HG03135 (cell line): ENCODE results near the gene NEK9.
A peak's percentile ranks its signal among the peaks of the same experiment; 100 is the strongest.

ENCODE experiments used
- ATAC-seq: cut with Tn5 transposase; IDR thresholded peaks from one replicate; pipeline ENCODE4 v1.9.1; 2021; ENCODE audit warnings: mild to moderate bottlenecking, moderate library complexity; ENCODE audit not compliant: unreplicated experiment

Gene NEK9

DNA sequence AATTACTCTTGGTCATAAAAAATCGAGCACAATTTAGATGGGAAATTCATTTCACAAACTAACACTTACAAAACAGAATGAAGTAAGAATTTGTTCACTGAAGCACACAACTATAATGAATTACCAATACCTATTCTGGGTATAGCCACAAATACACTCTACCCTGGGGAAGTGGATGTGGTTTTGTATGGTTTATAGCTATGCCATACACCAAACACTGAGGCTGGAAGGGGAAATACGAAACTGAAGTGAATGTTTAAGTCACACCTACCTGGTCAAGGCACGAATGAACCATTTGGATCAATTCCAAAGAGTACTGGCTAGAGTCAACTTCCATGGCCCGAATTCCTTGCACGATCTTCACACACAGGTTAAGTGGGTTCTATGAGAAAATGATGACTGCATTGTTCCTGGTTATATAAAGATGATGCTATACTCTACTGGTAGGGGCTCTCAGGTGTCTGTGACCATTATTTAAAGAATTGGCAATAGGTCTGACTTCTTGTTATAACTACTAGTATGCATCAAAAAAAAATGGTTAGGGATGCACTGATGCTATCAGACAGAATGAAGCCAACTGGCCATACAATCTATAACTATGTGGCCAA lies 12.8 kb downstream of the NEK9 start:
- no peak for ATAC-seq

DNA sequence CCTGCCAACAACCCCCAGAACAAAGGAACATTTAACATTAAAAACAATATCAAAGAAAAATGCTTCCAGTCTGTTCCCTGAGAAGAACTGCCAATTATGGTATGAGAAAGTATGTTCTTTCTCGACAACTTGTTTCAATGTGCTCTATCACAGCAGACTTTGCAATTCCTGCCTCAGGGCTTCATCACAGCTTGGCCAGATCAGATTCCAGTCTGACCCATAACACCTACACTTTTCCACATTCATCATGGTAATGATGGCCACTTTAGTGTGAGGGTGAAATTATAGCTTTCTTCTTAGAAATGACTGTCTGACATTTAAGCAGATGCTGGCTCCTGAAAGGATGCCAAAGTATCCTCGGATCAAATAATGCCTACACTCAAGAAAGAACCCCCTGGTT lies 17.0 kb downstream of the NEK9 start:
- no peak for ATAC-seq

DNA sequence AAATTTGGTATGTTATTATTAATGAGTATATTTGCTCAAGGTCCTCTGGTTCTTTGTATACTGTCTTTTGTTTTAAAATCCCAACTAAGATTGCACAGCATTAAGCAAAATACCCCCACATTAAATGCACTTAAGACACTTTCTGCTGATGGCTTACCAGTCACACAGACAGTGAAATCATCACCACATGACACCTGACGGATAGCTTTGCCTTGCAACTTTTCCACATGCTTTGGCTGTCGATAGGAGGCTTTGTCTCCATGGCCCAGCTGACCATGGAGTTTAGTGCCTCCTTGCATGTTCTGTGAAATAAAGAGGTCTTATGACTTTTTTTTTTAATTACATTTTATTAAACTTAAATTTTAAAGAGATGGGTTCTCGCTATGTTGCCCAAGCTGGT lies 19.7 kb downstream of the NEK9 start:
- no peak for ATAC-seq

DNA sequence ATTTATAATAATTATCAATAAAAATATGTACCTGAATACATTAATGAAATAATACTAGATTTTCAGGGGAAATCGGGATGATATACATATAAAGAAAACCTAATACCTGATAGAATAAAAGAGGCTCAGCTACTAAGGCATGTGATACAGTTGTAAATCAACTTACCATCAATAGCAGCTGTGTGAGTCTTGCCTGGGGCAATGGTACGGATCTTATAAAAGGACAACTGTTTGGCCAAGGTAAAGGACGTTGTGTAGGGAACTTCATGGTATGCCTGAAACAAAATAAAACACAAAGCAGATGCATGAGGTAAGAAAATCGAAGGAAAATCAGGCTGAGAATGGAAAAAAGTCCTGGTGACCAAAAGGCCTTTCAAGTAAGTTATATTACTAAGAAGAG lies 25.4 kb downstream of the NEK9 start:
- no peak for ATAC-seq

DNA sequence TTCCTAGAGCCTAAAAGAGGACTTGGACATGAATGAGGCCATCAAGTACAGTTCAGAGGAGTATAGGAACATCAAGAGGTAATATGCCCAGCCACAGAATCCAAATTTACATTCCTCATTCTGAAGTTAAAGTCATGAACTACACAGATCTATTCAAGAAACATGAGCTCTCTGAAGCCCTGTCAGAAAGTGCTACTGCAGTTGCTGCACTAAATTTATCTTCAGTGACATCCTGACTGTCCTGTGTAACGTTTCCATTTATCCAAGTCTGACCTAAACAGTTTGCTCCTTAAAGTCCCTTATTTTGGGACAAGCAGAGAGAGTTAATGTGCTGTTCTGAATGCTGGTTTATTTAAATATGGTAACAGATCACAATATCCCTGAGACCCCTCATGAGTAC lies 28.2 kb downstream of the NEK9 start:
- no peak for ATAC-seq

DNA sequence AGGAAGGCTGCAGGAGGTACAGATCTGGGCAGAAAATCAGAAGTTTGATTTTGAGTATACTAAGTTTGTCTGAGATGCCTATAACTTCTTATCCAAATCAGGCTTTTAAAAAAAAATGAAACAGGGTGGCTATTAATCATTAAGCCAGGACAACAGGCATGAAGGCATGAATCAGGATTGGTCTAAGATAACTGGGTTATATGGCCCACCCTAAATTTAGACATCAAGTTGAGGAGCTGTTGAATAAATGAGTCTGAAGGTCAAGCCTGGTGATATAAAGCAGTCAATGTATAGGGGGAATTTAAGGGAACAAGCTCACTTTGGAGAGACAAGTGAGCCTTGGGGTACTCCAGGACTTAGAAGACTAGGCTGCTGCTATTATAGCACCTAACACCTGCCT lies 28.6 kb downstream of the NEK9 start:
- no peak for ATAC-seq

DNA sequence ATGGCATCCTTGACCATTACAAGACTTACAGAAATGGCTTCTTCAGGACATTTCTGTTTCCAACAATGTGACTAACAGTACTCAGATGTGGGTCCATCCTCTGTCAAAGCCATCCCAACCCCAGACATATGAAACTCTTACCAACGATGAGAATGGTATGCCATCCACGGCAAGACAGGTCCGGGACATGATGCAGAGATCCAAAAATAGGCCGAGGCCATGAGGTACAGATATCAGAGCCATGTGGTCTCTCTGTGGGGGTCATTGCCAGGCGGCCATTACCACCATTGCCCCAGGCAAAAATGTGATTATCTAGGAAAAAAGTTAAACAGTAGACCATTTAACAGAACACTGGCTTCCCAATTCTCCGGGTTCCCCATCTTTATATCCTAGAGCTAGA lies 29.9 kb downstream of the NEK9 start:
- no peak for ATAC-seq

DNA sequence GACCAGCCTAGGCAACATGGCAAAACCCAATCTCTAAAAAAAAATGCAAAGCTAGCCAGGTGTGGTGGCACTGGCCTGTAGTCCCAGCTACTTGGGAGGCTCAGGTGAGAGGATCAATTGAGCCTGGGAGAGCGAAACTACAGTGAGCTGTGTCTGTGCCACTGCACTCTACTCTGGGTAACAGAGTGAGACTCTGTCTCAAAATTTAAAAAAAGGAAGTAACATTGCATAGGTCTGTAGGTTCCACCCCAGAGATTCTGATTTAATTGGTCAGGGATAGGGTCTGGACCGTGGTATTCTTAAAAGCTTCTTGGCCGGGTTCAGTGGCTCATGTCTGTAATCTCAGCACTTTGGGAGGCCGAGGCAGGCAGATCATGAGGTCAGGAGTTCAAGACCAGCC lies 31.2 kb downstream of the NEK9 start:
- ATAC-seq = no peak

DNA sequence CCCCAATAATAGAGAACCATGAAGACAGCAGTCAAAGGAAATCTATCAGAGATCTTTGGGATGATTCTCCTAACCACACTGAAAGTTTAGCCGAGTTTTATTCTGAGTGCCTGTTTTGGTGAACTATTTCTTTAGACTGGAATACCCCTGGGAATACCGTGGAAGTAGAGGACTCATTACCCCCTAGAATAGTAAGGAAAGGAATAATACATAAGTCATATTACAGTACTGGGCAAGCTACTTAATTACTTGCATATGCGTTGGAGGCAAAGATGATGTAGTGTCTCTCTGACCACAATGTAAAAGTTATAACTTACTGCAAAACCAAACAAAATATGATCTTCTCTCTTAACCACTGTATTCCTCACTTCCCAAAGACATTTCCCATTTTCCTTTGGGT lies 32.0 kb downstream of the NEK9 start:
- ATAC-seq = no peak

DNA sequence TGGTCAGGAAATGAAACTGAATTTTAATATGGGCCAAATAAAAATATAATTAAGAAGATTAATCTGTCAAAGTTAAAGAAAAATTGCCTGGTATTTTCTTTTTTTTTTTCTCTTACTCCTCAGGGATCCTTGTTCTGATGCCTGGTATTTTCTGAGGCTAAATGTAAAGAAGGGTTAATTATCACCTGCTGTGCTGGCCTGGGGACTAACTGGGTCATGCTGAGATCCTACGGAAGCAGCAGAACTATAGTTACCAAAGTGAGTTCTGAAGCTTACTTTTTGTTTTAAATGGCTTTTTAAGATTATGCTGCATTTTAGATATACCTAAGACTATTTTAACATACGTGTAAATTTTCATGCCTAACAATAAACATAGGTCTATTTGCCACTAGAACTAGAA lies 34.1 kb downstream of the NEK9 start:
- ATAC-seq = no peak

DNA sequence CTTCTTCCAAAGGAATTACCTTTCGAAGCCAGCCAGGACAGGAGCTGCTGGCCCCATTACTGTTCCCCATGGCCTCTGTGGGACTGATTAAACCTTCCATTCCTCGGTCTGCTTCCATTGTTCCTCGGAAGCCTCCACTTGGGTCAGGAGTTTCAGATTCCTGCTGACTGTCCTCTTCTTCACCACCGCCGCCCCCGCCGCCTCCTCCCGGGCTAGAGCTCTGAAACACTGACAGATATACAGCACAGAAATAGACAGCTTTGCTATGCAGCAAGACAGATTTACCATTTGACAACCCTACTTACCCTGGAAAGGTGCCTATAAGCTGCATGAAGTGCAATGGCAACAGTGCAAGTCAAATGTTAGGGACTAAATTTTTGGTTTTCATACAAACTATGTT lies 35.6 kb downstream of the NEK9 start:
- ATAC-seq = no peak

DNA sequence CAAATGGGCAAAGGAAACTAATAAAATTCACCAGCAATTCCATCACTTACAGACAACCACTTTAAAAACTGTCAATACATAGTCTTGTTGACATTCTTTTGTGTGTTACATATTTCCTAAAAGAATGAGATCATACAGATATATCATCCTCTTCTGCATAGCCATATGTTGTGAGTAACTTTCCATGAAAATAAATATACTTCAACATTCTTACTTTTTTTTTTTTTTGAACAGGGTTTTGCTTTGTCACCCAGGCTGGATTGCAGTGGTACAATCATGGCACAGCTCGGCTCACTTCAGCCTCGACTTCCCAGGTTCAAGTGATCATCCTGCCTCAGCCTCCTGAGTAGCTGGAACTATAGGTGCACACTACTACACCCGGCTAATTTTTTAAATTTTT lies 36.5 kb downstream of the NEK9 start:
- no peak for ATAC-seq

DNA sequence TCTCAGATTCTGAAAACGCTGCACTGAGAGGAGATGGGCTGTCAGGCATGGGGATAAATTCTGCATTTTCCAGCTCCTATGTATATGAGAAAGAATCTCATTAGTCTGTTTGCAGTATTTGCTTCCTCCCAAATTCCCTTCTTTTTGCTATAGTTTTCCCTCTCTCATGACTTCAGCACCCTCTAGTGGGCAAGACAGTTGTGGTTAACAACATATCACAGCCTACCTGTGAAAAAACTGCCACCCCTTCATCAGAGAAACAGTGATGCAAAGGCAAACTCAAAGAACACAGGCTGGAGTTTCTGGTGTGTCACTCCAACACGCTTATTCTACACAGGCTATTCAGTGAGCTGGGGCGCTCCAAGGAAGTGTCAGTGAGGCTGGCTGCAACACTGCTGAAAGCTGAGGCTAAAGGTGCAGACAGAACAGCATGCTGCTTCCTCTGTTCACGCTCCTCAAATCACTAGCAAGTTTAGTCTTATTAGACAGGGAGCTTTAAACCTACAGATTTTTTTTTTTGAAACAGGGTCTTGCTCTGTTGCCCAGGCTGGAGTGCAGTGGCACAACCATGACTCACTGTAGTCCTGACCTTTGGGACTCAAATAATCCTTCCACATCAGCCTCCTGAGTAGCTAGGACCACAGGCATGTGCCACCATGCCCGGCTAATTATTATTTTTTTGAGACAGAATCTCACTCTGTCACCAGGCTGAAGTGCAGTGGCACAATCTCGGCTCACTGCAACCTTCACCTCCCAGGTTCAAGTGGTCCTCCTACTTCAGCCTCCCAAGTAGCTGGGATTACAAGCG lies 38.1 kb downstream of the NEK9 start:
- no peak for ATAC-seq

DNA sequence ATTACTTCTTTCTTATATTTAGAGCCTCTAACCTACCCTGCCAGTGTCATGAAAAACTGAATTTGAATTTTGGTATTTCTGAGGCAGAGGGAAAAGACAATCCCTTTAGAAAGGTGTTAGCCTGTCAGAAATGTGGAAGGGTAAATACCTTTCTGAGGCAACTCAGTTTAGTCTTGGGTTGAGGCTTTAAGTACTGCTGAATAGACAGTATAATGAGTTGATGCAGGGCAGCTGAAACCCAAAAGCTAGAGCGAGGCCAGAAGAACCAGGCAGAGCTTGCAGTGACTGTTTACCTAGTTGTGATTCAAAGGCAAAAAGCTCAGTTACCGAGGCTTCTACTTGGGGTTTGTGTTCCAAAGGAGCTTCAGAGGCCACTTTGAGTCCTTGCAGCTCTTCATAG lies 38.7 kb downstream of the NEK9 start:
- ATAC-seq = no peak

DNA sequence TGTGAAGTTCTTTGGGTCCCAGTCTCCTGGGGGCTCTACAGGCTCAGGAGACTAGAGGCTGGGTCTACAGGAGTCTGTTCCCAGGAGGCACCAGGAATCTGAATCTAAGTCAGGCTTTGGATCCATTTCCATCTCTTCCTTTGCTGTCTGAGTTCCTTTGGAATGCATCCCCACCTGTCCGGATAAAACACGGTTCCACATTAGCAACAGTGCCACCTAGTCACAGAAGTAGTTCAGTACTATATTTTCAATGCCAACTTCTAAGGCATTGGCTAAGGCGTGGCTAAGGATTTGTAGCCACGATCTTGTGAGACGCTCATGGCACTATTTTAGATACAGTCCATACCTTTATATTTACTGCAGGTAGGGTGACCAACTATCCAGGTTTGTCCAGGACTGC lies 42.3 kb downstream of the NEK9 start:
- no peak for ATAC-seq

DNA sequence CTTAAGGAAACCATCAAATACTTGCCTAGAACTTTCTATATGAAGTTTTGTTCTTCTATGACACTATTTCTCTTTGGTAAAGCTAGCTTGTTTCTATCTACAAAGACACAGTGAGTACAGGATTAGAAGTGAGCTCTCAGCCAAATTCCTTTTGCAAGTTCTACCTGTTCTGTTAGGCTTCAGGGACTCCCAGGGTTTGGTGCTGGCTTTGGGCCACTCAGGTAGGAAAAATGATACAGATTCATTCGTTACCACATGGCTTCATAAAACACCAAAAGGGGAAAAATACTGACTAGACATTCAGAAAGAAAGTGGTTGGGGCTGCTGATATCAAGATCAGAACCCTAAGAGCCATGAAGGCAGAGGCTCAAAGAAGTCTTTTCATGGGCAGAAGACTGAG lies 43.6 kb downstream of the NEK9 start:
- no peak for ATAC-seq

DNA sequence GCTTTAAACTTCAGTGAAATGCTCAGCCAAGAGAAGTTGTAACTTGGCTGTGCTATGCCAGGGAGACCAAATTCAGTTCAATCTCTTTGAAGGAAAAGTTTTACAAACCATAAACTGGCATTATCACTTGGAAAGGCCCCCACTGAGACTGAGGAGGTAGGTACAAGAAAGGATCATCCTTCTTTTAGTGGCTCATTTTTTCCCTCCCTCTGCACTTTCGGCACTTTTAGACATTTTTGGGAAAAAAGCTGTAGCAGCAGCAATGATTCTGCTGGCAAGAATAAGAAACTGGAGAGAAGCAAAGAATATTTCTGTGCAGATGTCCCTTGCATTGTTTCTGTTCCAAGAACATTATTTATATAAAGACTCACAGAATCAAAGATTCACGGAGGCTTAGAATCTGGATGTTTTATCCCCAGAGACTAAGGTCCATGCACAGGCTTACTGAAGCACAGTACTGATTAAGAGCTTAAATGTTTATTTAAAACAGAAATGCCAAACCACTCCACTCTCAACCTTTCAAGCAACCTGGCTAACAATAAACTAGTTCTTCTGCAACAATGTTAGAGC lies 45.1 kb downstream of the NEK9 start:
- ATAC-seq = no peak

DNA sequence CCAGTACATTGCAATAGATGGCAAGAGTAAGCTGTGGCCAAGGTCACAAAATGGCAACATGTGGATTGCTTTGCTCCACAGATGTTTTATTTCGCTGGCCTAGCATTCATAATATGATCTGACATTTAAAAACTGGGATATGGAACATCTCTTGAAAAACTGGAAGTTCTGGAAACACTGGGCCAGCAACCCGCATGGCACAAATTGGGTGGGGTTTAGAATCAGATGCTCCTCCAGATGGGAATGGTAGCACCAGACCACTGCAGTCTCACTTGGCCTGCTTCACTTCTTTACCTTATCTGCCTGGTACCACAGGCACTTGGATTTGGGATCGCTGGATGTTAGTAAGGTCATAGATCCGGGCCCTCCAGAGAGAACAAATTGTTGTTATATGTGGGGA lies 47.3 kb downstream of the NEK9 start:
- ATAC-seq = no peak

DNA sequence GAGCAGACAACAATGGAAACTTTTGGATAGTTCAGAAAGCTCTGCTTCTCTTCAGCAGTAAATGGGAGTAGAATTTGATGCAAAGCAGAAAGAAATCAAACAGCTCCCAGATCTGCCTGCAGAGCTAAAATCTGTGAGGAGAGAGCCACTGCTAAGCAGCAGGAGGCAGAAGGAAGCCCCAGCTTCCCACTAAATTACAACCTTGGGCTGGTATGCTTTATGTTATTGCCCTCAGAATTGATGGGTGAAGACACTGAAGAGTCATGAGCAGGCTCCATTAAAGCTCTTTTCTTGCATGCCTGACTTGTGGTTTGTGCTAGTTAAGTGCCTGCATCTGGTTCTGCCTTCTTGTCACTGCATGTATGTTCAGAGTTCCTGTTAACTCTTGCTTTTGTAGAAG lies 49.1 kb downstream of the NEK9 start:
- no peak for ATAC-seq

DNA sequence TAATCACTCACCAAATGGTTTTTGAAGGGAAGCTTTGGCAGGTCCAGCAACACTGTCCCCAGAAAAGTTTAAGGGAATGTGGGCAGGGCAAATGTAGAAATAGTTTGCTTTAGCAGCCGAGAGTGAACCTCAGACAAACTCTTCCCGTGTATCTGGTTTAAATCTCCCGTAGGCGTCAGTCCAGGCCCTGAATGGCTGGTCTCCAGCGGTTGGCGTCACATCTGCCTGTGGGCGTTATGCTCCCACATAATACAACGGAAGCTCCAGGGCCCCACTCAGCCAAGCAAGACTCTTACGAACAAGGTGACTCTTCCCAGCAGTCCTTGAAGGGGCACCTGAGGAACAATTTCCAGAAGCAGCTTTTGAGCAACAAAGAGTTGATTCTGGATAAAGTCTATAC lies 56.5 kb downstream of the NEK9 start:
- ATAC-seq = no peak

DNA sequence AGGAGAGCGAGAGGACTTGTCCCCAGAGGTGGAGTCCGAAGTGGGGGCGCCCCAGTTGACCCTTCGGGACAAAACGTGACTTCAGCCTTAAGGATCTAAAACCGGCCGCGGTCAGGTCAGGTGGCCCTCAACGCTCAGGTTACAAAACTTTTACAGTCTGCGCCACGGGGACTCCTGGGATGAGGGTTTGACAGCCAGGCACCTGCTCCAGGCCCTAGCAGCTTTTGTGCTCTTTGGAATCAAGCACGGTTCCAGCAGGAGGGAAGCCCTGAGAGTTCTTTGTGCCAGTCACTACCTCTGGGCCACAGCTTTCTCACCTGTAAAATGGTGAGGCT lies 57.1 kb downstream of the NEK9 start:
- no peak for ATAC-seq

DNA sequence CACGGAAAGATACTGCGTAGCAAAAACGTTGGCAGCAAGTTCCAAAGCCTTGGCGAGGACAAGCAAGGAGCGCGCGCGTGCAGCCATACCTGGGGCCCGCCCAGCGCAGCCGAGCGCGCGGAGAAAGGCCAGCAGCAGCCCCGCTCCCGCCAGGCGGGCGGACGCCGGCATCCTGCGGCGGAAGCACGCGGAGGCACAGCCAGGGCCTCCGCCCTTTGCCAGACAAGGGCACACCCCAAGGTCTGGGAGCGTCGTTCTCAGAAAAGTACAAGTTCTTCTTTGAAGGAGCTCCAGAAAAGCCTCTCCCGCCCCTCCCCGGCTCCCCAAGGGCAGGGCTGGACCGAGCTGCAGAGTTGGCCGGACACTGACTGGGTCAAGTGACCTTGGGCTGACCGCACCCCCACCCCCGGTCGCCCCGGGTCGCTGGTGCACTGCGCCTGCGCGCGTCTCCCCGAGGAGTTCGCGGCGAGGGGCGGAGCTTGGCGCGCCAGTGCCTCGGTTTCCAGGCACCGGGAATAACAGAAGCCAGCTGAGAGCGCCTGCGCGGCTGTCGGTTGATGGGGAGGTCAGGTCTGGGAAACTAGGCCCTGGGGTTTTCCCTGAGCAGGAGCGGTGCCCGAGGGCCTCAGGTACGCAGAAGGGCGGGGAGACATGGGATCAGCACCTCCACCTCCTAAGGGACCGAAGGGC lies 57.6 kb downstream of the NEK9 start, which contains the start of gene ZC2HC1C:
TSS of gene ZC2HC1C (plus strand) at position 521 of the 690 bp plus-strand sequence. CDS start 933 bp downstream, outside the sequence.
- peak; percentile 59 for ATAC-seq
